H1 (cell line): ENCODE results near the gene ABL1. TPM values are rescaled to one million over a fixed set of nuclear protein-coding genes. Genes with fewer than 3 reads are reported as not detected.

Source experiments
- CTCF ChIA-PET: fragments of 300-600 bp; sonication (Branson Sonifier 250); formaldehyde crosslinking; loops from one replicate; lab custom pipeline; 2021; ENCODE audit not compliant: partially characterized antibody; lab: Charles Lee
- POLR2A ChIA-PET: fragments of 300-600 bp; sonication (Branson Sonifier 250); formaldehyde crosslinking; loops from one replicate; lab custom pipeline; 2021; ENCODE audit warnings: inconsistent platforms; ENCODE audit not compliant: partially characterized antibody; lab: Charles Lee
- DNase-seq, 2 experiments: peaks; one replicate each; pipeline versions ENCODE4 v3.0.0 to v3.0.0-alpha.2; 2010 to 2022; ENCODE audit warnings: low spot score in 2 of 2, low read depth in 1 of 2, mixed read lengths in 1 of 2
- FAIRE-seq: peaks from 2 replicates; lab custom pipeline; 2011; peaks lifted over from hg19 to GRCh38; lab: Jason Lieb, UNC
- H2AFZ ChIP-seq: 2 replicates; pipeline ENCODE4 v1.8.1; 2012; ENCODE audit warnings: low read length, inconsistent platforms
- H2AK5ac ChIP-seq: 2 replicates; pipeline ENCODE4 v1.6.1; 2013; ENCODE audit warnings: low read depth, low read length
- H2BK120ac ChIP-seq: replicated peaks from 2 replicates; pipeline ENCODE3; 2013; ENCODE audit warnings: low read depth, low read length, inconsistent platforms
- H2BK12ac ChIP-seq: 2 replicates; pipeline ENCODE4 v1.6.1; 2013; ENCODE audit warnings: low read depth, low read length
- H2BK15ac ChIP-seq: 2 replicates; pipeline ENCODE4 v1.6.1; 2013; ENCODE audit warnings: low read length
- H2BK20ac ChIP-seq: 2 replicates; pipeline ENCODE4 v1.6.1; 2013; ENCODE audit warnings: low read length
- H2BK5ac ChIP-seq: 2 replicates; pipeline ENCODE4 v1.6.1; 2013; ENCODE audit warnings: low read depth, low read length
- H3K14ac ChIP-seq: 2 replicates; pipeline ENCODE4 v1.6.1; 2013; ENCODE audit warnings: inconsistent platforms; ENCODE audit not compliant: insufficient read length
- H3K18ac ChIP-seq: 2 replicates; pipeline ENCODE4 v1.6.1; 2013; ENCODE audit warnings: low read length; ENCODE audit errors: extremely low read depth
- H3K23ac ChIP-seq: 2 replicates; pipeline ENCODE4 v1.6.1; 2013; ENCODE audit warnings: inconsistent platforms; ENCODE audit not compliant: insufficient read length
- H3K23me2 ChIP-seq: 2 replicates; pipeline ENCODE4 v1.6.1; 2013; ENCODE audit warnings: low read depth, low read length
- H3K27ac ChIP-seq: 2 replicates; pipeline ENCODE4 v1.6.1; 2011; ENCODE audit warnings: low read depth, low read length, inconsistent platforms
- H3K27me3 ChIP-seq, 4 experiments: replicated peaks in 1 of 4; 1 replicate in 1 of 4; 2 replicates in 3 of 4; pipeline versions ENCODE4 v1.6.1 to v1.8.1; 2011 to 2013; ENCODE audit warnings: low read length in 3 of 4, mild to moderate bottlenecking in 3 of 4, inconsistent platforms in 2 of 4, mixed read lengths in 2 of 4, moderate library complexity in 1 of 4; ENCODE audit not compliant: control insufficient read depth in 3 of 4, insufficient read depth in 3 of 4; ENCODE audit errors: extremely low read depth in 1 of 4
- H3K36me3 ChIP-seq, 4 experiments: 2 replicates each; pipeline versions ENCODE4 v1.6.1 to v1.8.1; 2011 to 2013; ENCODE audit warnings: mild to moderate bottlenecking in 4 of 4, low read length in 3 of 4, moderate library complexity in 2 of 4, control low read depth in 1 of 4, inconsistent platforms in 1 of 4; ENCODE audit not compliant: insufficient read depth in 4 of 4, control insufficient read depth in 2 of 4
- H3K4ac ChIP-seq: replicated peaks from 2 replicates; pipeline ENCODE3; 2013; ENCODE audit warnings: low read length, low read depth, mixed read lengths, inconsistent platforms; ENCODE audit not compliant: insufficient read length
- H3K4me1 ChIP-seq, 4 experiments: replicated peaks in 1 of 4; 1 replicate in 1 of 4; 2 replicates in 3 of 4; pipeline versions ENCODE4 v1.6.1 to v1.8.1; 2011 to 2013; ENCODE audit warnings: low read length in 3 of 4, inconsistent platforms in 2 of 4, mixed read lengths in 1 of 4; ENCODE audit not compliant: insufficient read depth in 4 of 4, control insufficient read depth in 3 of 4
- H3K4me2 ChIP-seq, 2 experiments: 2 replicates each; pipeline versions ENCODE4 v1.6.1 to v1.8.1; 2011 to 2013; ENCODE audit warnings: low read depth in 2 of 2, low read length in 2 of 2, control low read depth in 1 of 2, inconsistent platforms in 1 of 2, mild to moderate bottlenecking in 1 of 2; ENCODE audit not compliant: insufficient read depth in 1 of 2
- H3K4me3 ChIP-seq, 4 experiments: fragments of 200-600, 300-600 bp in 1 of 4; sonication (generic), shearing (Covaris generic), sonication (Bioruptor Twin) in 1 of 4; 2 replicates each; pipeline versions ENCODE4 v1.5.1 to v1.8.1; 2011 to 2016; ENCODE audit warnings: low read length in 4 of 4, low read depth in 3 of 4, control low read depth in 2 of 4, inconsistent platforms in 2 of 4, mild to moderate bottlenecking in 2 of 4, mixed read lengths in 1 of 4, moderate library complexity in 1 of 4; ENCODE audit not compliant: insufficient read depth in 2 of 4; ENCODE audit errors: extremely low read depth in 1 of 4
- H3K56ac ChIP-seq: replicated peaks from 2 replicates; pipeline ENCODE3; 2013; ENCODE audit warnings: low read depth, mild to moderate bottlenecking, mixed read lengths, low read length, inconsistent platforms; ENCODE audit not compliant: insufficient read length
- H3K79me1 ChIP-seq: 2 replicates; pipeline ENCODE4 v1.6.1; 2013; ENCODE audit warnings: low read depth, low read length, control low read depth
- H3K79me2 ChIP-seq, 2 experiments: 2 replicates each; pipeline versions ENCODE4 v1.6.1 to v1.8.1; 2012 to 2013; ENCODE audit warnings: low read length in 2 of 2, mild to moderate bottlenecking in 2 of 2, inconsistent platforms in 1 of 2; ENCODE audit not compliant: insufficient read depth in 2 of 2, control insufficient read depth in 1 of 2
- H3K9ac ChIP-seq, 4 experiments: replicated peaks in 1 of 4; 1 replicate in 1 of 4; 2 replicates in 3 of 4; pipeline versions ENCODE4 v1.6.1 to v1.8.1; 2011 to 2013; ENCODE audit warnings: low read depth in 3 of 4, low read length in 3 of 4, control low read depth in 2 of 4, mild to moderate bottlenecking in 2 of 4, moderate library complexity in 2 of 4, inconsistent platforms in 1 of 4; ENCODE audit errors: extremely low read depth in 1 of 4
- H3K9me3 ChIP-seq, 2 experiments: 2 replicates each; pipeline versions ENCODE4 v1.6.1 to v1.8.1; 2012 to 2013; ENCODE audit warnings: mild to moderate bottlenecking in 2 of 2, moderate library complexity in 2 of 2, control low read depth in 1 of 2, inconsistent platforms in 1 of 2, low read depth in 1 of 2, low read length in 1 of 2, mixed read lengths in 1 of 2; ENCODE audit not compliant: insufficient read depth in 2 of 2
- H4K20me1 ChIP-seq, 2 experiments: replicated peaks in 1 of 2; 2 replicates each; pipeline versions ENCODE3 to v1.8.1; 2011 to 2013; ENCODE audit warnings: inconsistent platforms in 2 of 2, low read length in 2 of 2, mild to moderate bottlenecking in 1 of 2; ENCODE audit not compliant: insufficient read depth in 2 of 2, control insufficient read depth in 1 of 2
- H4K5ac ChIP-seq: 2 replicates; pipeline ENCODE4 v1.6.1; 2013; ENCODE audit warnings: low read length, low read depth, mixed read lengths, inconsistent platforms; ENCODE audit not compliant: insufficient read length
- H4K8ac ChIP-seq: 2 replicates; pipeline ENCODE4 v1.8.0; 2013; ENCODE audit warnings: mild to moderate bottlenecking, moderate library complexity, low read length, inconsistent platforms; ENCODE audit not compliant: insufficient read depth; ENCODE audit errors: extremely low read depth
- H4K91ac ChIP-seq: replicated peaks from 2 replicates; pipeline ENCODE3; 2013; ENCODE audit warnings: low read length, mixed read lengths, inconsistent platforms; ENCODE audit not compliant: insufficient read length
- USF2 ChIP-seq: IDR thresholded peaks from 2 replicates; pipeline ENCODE4 v1.6.1; 2011; ENCODE audit warnings: low read length, improper control_type of control experiment
- WGBS, 2 experiments: shearing (Covaris generic) in 1 of 2; methylation state at CpG; one replicate each; pipeline versions ENCODE4 v1.1.6 to v1.1.7; 2013 to 2015; ENCODE audit warnings: low lambda C conversion rate in 2 of 2, mixed read lengths in 2 of 2, inconsistent platforms in 1 of 2, low coverage in 1 of 2, missing lambda C conversion rate in 1 of 2; ENCODE audit not compliant: insufficient replicate concordance in 2 of 2, insufficient coverage in 1 of 2, insufficient read length in 1 of 2; ENCODE audit errors: extremely low coverage in 1 of 2, missing lambda C conversion rate in 1 of 2; 5-methylcytosine and 5-hydroxymethylcytosine counted together
- polyA plus RNA-seq, 7 experiments: library from polyadenylated mRNA; depleted of rRNA in 3 of 7; stranded (reverse) in 5 of 7; unstranded in 2 of 7; fragments of >200 nt in 5 of 7; fragments of 200-250 nt in 2 of 7; gene quantifications; 1 replicate in 5 of 7; 2 replicates in 1 of 7; 4 replicates in 1 of 7; pipeline versions ENCODE4 v1.2.1 to v1.2.3, GENCODE V29; 2011 to 2013; ENCODE audit warnings: missing spikeins in 2 of 7, mixed read lengths in 2 of 7
- total RNA-seq: library from RNA; stranded (reverse); fragmentation: NEBNext Ultra II Directional; extraction: Animal tissue kit (Norgen Biotek cat#: 25700); gene quantifications from 2 replicates; pipeline ENCODE4 v1.2.1, GENCODE V29; 2021

Gene ABL1
- total and polyA plus RNA-seq, 2 of the 8 experiments (the other 6 are each of a cell fraction or from before 2014, with no cell fraction given) = 35.3 to 104 TPM

GRCh38 chr9:130829762-130830161 lies 5.3 kb upstream of the ABL1 start:
- Histone ChIP-seq H3K4me1 (peaks cover 7 to 12% (median 10%) of the 10 kb centered on the region in 4 experiments), H3K9me3 (peaks cover 2 to 3% of the 10 kb centered on the region in 2 experiments; a peak in 2 of 4 replicates), H3K79me1 (no peaks in the 10 kb centered on the region), H3K23me2 (peaks cover 5% of the 10 kb centered on the region), H3K79me2 (peaks cover 0 to 31% of the 10 kb centered on the region in 2 experiments; a peak in 2 of 4 replicates), H2BK15ac (no peak overlapping the region), H3K4me3 (no peak overlapping the region), H4K91ac (no peak overlapping the region), H3K56ac (no peak overlapping the region), H3K23ac (no peak overlapping the region), H2AK5ac (no peak overlapping the region), H4K8ac (no peak overlapping the region), H2BK120ac (no peak overlapping the region), H3K4ac (no peak overlapping the region), H2AFZ (no peak overlapping the region), H3K36me3 (no peaks in the 10 kb centered on the region), H2BK5ac (no peak overlapping the region), H2BK12ac (no peak overlapping the region), H2BK20ac (no peak overlapping the region), H3K4me2 (no peak overlapping the region), H3K14ac (no peak overlapping the region), H3K18ac (no peak overlapping the region), H4K20me1 (no peaks in the 10 kb centered on the region), H3K9ac (no peak overlapping the region), H3K27ac (no peak overlapping the region), H3K27me3 (no peaks in the 10 kb centered on the region), H4K5ac (no peak overlapping the region)
- no peak for DNase-seq
- WGBS, 2 experiments = 90% methylated on average over 1 of the region's 1 CpG; no CpG with 5 or more reads in 1 of the 2 experiments
- ChIA-PET CTCF (interaction anchor here (1.5 to 3.2 kb wide), 3 partner anchors 12 to 40 kb away, joined by 3 to 11 read pairs (median 7); no protein-coding TSS in a partner anchor), POLR2A (no interaction called here)
- no peak for FAIRE-seq
- TF ChIP-seq USF2 = no peak
